ENCODE measurements around the gene PRKCD. TPM values are rescaled to one million over a fixed set of nuclear protein-coding genes. Genes with fewer than 3 reads are reported as not detected.

The PRKCD gene
- total RNA-seq, 1 experiment from 2014 or later, result 34.3 TPM

DNA sequence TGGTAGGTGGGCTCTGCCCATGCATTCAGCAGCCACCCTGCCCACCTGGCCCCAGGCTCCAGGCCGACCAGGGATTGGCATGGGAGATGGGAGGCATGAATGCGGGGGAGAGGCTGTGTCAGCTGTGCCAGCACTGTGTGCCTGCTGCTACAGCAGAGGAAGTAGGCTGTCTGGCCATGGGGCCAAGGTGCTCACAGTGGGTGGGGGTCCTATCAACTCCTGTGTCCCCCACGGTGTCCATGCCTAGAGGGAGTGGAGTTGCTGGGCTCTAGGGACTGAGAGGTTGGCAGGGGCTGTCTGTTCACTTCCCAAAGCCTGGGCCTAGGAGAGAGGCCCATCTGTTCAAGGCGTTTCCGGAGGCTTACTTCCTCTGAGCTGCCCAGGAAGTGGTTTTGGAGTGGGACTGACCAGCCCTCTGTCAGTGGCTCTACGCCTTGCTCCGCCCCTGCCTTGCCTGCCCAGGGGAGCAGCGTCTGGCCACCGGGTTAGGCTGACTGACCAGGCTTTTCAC, 5.8 kb downstream of the PRKCD start:
- Histone ChIP-seq H4K20me1 (ENCODE audit: insufficient read depth) (peaks cover 5% of the 10 kb centered on the region; the same call in 1 of the 2 replicates), H3F3A (ENCODE audit: insufficient read depth, low read depth) (no peaks in the 10 kb centered on the region), H2AFZ (no peak overlapping the region), H3K79me2 (ENCODE audit: low read depth) (peaks cover 39% of the 10 kb centered on the region), H3K9me2 (ENCODE audit: insufficient read depth) (no peaks in the 10 kb centered on the region), H3K27me3 (ENCODE audit: insufficient read depth, low read depth) (no peaks in the 10 kb centered on the region), H3K4me1 (replicated peaks; ENCODE audit: insufficient read depth) (peaks cover 12% of the 10 kb centered on the region), H3K36me3 (ENCODE audit: low read depth) (no peaks in the 10 kb centered on the region), H3K4me3 (no peak overlapping the region), H3K27ac (no peak overlapping the region), H3K4me2 (no peak overlapping the region), H3K9me3 (ENCODE audit: insufficient read depth, low read depth) (no peaks in the 10 kb centered on the region)
- intact Hi-C loops (cut with micrococcal nuclease; ENCODE audit: unreplicated experiment), result no loop called here
- TF ChIP-seq, protein P1, sequence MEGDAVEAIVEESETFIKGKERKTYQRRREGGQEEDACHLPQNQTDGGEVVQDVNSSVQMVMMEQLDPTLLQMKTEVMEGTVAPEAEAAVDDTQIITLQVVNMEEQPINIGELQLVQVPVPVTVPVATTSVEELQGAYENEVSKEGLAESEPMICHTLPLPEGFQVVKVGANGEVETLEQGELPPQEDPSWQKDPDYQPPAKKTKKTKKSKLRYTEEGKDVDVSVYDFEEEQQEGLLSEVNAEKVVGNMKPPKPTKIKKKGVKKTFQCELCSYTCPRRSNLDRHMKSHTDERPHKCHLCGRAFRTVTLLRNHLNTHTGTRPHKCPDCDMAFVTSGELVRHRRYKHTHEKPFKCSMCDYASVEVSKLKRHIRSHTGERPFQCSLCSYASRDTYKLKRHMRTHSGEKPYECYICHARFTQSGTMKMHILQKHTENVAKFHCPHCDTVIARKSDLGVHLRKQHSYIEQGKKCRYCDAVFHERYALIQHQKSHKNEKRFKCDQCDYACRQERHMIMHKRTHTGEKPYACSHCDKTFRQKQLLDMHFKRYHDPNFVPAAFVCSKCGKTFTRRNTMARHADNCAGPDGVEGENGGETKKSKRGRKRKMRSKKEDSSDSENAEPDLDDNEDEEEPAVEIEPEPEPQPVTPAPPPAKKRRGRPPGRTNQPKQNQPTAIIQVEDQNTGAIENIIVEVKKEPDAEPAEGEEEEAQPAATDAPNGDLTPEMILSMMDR (conservative IDR thresholded peaks at IDR 0.05), result no peak
- TF ChIP-seq EZH2 (IDR thresholded peaks at IDR 0.05; ENCODE audit: low read depth), result no peak
- ChIA-PET CTCF (no interaction called here), POLR2A (ENCODE audit: unreplicated experiment) (no interaction called here)
- no peak for DNase-seq
- BruUV-seq (replicated peaks), result no TSS peak

DNA sequence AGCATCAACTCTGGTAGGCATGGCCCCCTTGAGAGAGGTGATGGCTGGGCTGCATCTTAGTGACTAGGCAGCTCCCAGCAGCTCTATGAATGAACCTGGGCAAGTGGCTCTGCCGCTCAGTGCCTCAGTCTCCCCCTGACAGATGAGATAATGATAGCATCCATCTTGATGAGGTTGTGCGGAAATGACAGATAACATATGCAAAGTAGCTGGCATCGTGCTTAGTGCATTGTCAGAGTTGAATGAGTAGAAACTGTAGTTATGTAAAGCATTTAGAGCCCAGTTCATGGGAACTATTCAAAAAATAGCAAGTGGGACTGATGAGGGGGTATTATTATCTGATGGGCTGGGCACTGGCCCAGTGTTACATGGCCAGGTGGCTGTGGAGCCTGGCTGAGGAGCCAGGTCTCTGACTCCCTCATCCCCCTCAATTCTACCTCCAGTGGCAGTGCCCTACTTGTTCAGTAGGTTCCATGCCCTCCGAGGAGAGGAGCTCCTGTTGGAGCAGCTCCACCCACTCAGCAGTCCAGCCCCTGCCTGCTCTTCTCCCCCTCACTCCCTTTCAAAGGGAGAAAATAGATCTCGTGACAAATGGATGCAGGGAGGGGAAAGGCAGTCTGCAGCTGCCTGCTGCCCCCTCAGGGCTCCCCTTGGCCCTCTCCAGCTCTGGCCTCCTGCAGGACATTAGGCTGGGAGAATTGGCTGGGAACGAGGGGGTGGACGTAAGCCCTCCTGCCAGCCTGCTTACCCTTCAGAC, 6.6 kb downstream of the PRKCD start:
- peaks cover 8% of the 10 kb centered on the region for H3K4me1 ChIP-seq (replicated peaks; ENCODE audit: insufficient read depth)
- H2AFZ ChIP-seq, result no peak overlapping the region
- H3K9me3 ChIP-seq (ENCODE audit: insufficient read depth, low read depth), result no peaks in the 10 kb centered on the region
- ChIA-PET POLR2A (ENCODE audit: unreplicated experiment) (no interaction called here), CTCF (no interaction called here)
- no peak overlapping the region for H3K4me3 ChIP-seq
- no peaks in the 10 kb centered on the region for H3K9me2 ChIP-seq (ENCODE audit: insufficient read depth)
- no peak for DNase-seq
- no peak for TF ChIP-seq EZH2 (IDR thresholded peaks at IDR 0.05; ENCODE audit: low read depth)
- TF ChIP-seq, protein P1 (conservative IDR thresholded peaks at IDR 0.05), result no peak
- H3K27ac ChIP-seq, result no peak overlapping the region
- no TSS peak for BruUV-seq (replicated peaks)
- no peaks in the 10 kb centered on the region for H3K36me3 ChIP-seq (ENCODE audit: low read depth)
- H4K20me1 ChIP-seq (ENCODE audit: insufficient read depth), result peaks cover 1% of the 10 kb centered on the region; the same call in 1 of the 2 replicates
- no peak overlapping the region for H3K4me2 ChIP-seq
- H3K27me3 ChIP-seq (ENCODE audit: insufficient read depth, low read depth), result no peaks in the 10 kb centered on the region
- intact Hi-C loops (cut with micrococcal nuclease; ENCODE audit: unreplicated experiment), result no loop called here
- H3F3A ChIP-seq (ENCODE audit: insufficient read depth, low read depth), result no peaks in the 10 kb centered on the region
- peaks cover 32% of the 10 kb centered on the region for H3K79me2 ChIP-seq (ENCODE audit: low read depth)

DNA sequence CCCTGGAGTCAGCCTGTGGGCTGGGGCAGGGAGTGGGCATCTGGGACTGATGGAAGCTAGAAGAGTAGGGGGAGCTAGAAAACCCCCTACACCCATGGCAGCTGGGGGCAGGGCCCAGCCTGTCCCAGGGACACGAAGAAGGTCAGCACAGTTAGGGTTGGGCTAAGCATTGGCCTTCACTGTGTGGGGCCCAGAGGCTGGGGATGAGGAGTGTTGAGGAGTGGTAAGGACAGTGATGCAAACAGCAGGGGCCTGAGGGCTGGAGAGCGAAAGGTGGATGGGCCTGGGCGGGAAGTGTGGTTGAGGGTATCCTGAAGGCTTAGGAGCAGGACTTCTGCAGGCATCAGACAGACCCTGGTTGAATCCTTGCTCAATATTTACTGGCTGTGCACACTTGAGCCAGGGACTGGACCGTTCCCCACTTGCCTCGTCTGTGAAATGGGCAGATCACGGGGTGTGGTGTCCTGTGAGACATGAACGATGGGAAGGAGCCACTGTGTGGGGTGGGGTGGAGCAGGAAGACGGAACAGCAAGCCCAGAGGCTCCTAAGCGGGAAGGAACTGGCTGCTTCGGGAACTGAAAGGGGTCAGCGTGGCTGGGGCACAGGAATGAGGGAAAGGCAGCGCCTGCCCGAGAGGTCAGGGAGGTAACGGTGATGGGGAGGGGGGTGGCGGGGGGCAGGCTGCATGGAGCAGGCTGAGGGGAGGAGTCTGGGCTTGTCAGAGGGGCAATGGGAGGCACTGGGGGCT, 7.3 kb downstream of the PRKCD start:
- Histone ChIP-seq H3K9me3 (ENCODE audit: insufficient read depth, low read depth) (no peaks in the 10 kb centered on the region), H3K36me3 (ENCODE audit: low read depth) (no peaks in the 10 kb centered on the region), H3K27ac (no peak overlapping the region), H3K4me2 (no peak overlapping the region), H3K4me3 (no peak overlapping the region), H3K4me1 (replicated peaks; ENCODE audit: insufficient read depth) (peaks cover under 1% of the 10 kb centered on the region; the same call in 1 of the 2 replicates), H4K20me1 (ENCODE audit: insufficient read depth) (no peaks in the 10 kb centered on the region), H2AFZ (no peak overlapping the region), H3K27me3 (ENCODE audit: insufficient read depth, low read depth) (no peaks in the 10 kb centered on the region), H3K79me2 (ENCODE audit: low read depth) (peaks cover 25% of the 10 kb centered on the region; the same call in 1 of the 2 replicates), H3K9me2 (ENCODE audit: insufficient read depth) (no peaks in the 10 kb centered on the region), H3F3A (ENCODE audit: insufficient read depth, low read depth) (no peaks in the 10 kb centered on the region)
- no peak for DNase-seq
- ChIA-PET POLR2A (ENCODE audit: unreplicated experiment) (no interaction called here), CTCF (no interaction called here)
- intact Hi-C loops (cut with micrococcal nuclease; ENCODE audit: unreplicated experiment), result no loop called here
- no TSS peak for BruUV-seq (replicated peaks)
- TF ChIP-seq, protein P1 (conservative IDR thresholded peaks at IDR 0.05), result no peak
- no peak for TF ChIP-seq EZH2 (IDR thresholded peaks at IDR 0.05; ENCODE audit: low read depth)
